GM06990 (cell line): Measurements from ENCODE around the gene NKAIN4.

Source experiments
- DNase-seq: peaks from one replicate; pipeline ENCODE4 v3.0.0-alpha.2; 2011; ENCODE audit not compliant: insufficient read length; ENCODE audit errors: extremely low read depth
- H3K27me3 ChIP-seq: replicated peaks from 2 replicates; pipeline ENCODE4 v1.6.0; 2011; ENCODE audit warnings: low read length; ENCODE audit not compliant: control insufficient read depth, insufficient read depth
- H3K36me3 ChIP-seq: 2 replicates; pipeline ENCODE4 v1.5.1; 2011; ENCODE audit warnings: low read length; ENCODE audit not compliant: control insufficient read depth, insufficient read depth
- H3K4me3 ChIP-seq: replicated peaks from 2 replicates; pipeline ENCODE4 v1.5.1; 2011; ENCODE audit warnings: low read depth, mild to moderate bottlenecking, control low read depth, low read length
- CTCF ChIP-seq: IDR thresholded peaks from 2 replicates; pipeline ENCODE4 v1.5.1; 2011; ENCODE audit warnings: low read length, control low read depth, mild to moderate bottlenecking, inconsistent platforms; ENCODE audit not compliant: insufficient read depth, poor library complexity, severe bottlenecking

Gene NKAIN4

GRCh38 chr20:63208346-63208909, 45.8 kb downstream of the NKAIN4 start:
- no peak for TF ChIP-seq CTCF
- DNase-seq, result no peak
- H3K4me3 ChIP-seq, result no peak overlapping the region
- H3K27me3 ChIP-seq, result no peaks in the 10 kb centered on the region
- peaks cover 44% of the 10 kb centered on the region for H3K36me3 ChIP-seq

- no peak for DNase-seq
- no peak overlapping the region for H3K4me3 ChIP-seq
- peaks cover 49% of the 10 kb centered on the region for H3K36me3 ChIP-seq
- no peaks in the 10 kb centered on the region for H3K27me3 ChIP-seq
- no peak for TF ChIP-seq CTCF
These were observed 47.4 kb downstream of the NKAIN4 start for GRCh38 chr20:63206878-63207277.

- Histone ChIP-seq H3K4me3 (no peak overlapping the region), H3K36me3 (peaks cover 49% of the 10 kb centered on the region), H3K27me3 (no peaks in the 10 kb centered on the region)
- DNase-seq, result no peak
- TF ChIP-seq CTCF, result no peak
These were observed 48.4 kb downstream of the NKAIN4 start for GRCh38 chr20:63205896-63206295.

- no peak overlapping the region for H3K4me3 ChIP-seq
- no peaks in the 10 kb centered on the region for H3K27me3 ChIP-seq
- no peak for TF ChIP-seq CTCF
- DNase-seq, result no peak
- H3K36me3 ChIP-seq, result peaks cover 40% of the 10 kb centered on the region
These were observed 49.9 kb downstream of the NKAIN4 start for GRCh38 chr20:63204362-63204761.

- TF ChIP-seq CTCF, result no peak
- Histone ChIP-seq H3K36me3 (peaks cover 37% of the 10 kb centered on the region), H3K4me3 (no peak overlapping the region), H3K27me3 (no peaks in the 10 kb centered on the region)
- no peak for DNase-seq
These were observed 51.3 kb downstream of the NKAIN4 start for GRCh38 chr20:63202811-63203526.

GRCh38 chr20:63202021-63202420, 52.2 kb downstream of the NKAIN4 start:
- no peak for DNase-seq
- Histone ChIP-seq H3K4me3 (no peak overlapping the region), H3K27me3 (no peaks in the 10 kb centered on the region), H3K36me3 (peaks cover 42% of the 10 kb centered on the region)
- no peak for TF ChIP-seq CTCF
